ENCODE results near the gene RYR2.

DNA sequence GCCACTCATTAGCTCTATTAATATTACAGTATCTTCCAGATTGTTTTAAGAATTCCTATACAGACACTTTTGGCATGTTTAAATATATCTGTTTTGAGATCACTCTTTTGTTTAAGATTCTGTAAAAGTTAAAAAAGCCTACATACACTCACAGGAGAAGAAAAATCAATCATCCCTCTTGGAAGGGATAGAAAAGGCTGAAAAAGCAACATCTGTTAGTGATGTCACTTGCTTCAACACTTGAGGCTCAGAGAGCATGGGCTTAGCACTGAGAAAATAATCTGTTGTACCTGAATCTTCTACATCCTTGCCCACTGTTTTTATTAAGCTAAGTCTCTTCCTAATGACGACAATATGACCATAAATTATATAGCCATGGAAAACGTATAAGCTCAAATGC is 721.8 kb downstream of the RYR2 start:
- TF ChIP-seq, protein P1, sequence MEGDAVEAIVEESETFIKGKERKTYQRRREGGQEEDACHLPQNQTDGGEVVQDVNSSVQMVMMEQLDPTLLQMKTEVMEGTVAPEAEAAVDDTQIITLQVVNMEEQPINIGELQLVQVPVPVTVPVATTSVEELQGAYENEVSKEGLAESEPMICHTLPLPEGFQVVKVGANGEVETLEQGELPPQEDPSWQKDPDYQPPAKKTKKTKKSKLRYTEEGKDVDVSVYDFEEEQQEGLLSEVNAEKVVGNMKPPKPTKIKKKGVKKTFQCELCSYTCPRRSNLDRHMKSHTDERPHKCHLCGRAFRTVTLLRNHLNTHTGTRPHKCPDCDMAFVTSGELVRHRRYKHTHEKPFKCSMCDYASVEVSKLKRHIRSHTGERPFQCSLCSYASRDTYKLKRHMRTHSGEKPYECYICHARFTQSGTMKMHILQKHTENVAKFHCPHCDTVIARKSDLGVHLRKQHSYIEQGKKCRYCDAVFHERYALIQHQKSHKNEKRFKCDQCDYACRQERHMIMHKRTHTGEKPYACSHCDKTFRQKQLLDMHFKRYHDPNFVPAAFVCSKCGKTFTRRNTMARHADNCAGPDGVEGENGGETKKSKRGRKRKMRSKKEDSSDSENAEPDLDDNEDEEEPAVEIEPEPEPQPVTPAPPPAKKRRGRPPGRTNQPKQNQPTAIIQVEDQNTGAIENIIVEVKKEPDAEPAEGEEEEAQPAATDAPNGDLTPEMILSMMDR (IDR thresholded peaks at IDR 0.05), result no peak
- no peak for TF ChIP-seq POLR2A (IDR thresholded peaks at IDR 0.05)
